NT2/D1 (cell line): Measurements from ENCODE around the gene MICAL1.

Experiments
- YY1 ChIP-seq: IDR thresholded peaks from 2 replicates; pipeline ENCODE4 v1.6.1; 2011; ENCODE audit not compliant: insufficient read length, insufficient read depth
- ZNF274 ChIP-seq: IDR thresholded peaks from 2 replicates; pipeline ENCODE4 v1.6.1; 2011; ENCODE audit warnings: mild to moderate bottlenecking, low read depth, low read length

DNA sequence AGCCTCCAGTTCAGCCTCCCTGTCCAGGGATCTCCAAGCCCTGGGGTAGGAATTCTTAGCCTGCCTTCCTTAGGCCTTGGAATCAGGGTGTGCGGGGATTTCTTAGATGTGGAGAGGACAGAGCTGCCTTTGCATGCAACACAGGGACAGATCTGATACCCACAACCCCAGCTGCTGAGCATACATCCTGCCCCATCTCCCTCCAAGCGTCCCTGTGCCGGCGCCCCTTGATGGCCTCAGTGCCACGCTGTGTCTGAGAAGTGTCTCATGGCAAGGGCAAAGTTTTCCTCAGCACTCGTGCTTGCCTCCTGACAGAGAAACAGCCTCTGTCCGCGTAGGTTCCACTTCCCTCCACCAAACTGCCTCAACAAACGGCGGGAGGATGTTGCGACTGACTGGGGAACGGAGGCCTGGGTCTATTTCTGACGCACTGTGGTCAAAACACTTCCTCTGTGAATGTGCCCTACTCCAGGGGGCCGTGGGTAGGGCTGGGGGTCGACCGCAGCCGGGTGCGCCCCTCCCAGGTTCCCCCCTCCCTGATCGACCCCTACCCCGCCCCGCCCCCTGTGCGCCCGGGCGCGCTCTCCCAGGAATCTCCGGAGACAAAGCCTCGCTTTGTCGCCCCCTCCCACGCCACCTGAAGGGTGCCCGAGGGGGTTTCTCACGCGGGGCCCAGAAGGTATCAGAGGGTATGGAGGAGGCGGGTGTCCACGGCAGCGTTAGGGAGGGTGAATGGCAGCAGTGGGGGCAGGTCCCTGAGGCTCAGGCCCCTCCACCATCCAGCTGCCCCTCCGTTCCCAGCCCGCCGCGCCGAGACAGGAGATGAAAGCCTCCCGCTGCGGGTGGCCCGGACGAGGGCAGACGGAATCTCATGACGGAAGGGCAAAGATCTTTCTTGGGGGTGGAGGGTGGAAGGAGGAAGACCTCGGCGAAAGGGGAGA is 806 bp downstream of the MICAL1 start:
- no peak for TF ChIP-seq ZNF274
- no peak for TF ChIP-seq YY1
